ENCODE measurements around the gene ZFP82.
A peak's percentile ranks its signal among the peaks of the same experiment; 100 is the strongest.

ZFP82 gene

DNA sequence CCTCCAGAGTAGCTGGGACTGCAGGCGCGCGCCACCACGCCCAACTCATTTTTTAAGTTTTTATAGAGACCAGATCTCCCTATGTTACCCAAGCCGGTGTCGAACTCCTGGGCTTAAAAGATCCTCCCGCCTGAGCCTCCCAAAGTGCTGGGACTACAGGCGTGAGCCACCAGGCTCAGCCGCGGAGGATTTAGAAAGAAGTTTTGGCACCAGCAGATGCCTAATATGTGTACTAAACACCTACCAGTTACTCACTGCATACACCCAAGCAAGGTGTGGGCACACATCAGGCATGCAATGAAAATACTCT is 39.0 kb downstream of the ZFP82 start:
- Histone ChIP-seq H4K5ac (ENCODE audit: low read length) (no peak overlapping the region), H3K9ac (ENCODE audit: low read length) (peak overlapping the region; percentile 33), H3K56ac (ENCODE audit: low read length) (no peak overlapping the region), H4K8ac (ENCODE audit: low read depth, low read length) (no peak overlapping the region), H2BK15ac (replicated peaks; ENCODE audit: low read depth) (no peak overlapping the region), H3K36me3 (ENCODE audit: control insufficient read depth, insufficient read depth, low read length) (no peaks in the 10 kb centered on the region), H3K4ac (ENCODE audit: low read depth, low read length) (peak overlapping the region; percentile 50), H2BK120ac (ENCODE audit: low read depth, low read length) (no peak overlapping the region), H3K79me2 (ENCODE audit: control insufficient read depth, insufficient read depth, low read length) (no peaks in the 10 kb centered on the region), H3K27ac (ENCODE audit: low read depth, low read length) (no peak overlapping the region), H3K4me1 (ENCODE audit: control insufficient read depth, low read depth, low read length) (peaks cover 4% of the 10 kb centered on the region), H2BK5ac (ENCODE audit: low read length) (no peak overlapping the region), H2AK5ac (ENCODE audit: low read length) (no peak overlapping the region), H3K27me3 (ENCODE audit: insufficient read depth, low read length, poor library complexity) (no peaks in the 10 kb centered on the region), H3K4me3 (ENCODE audit: low read length) (no peak overlapping the region), H3K18ac (ENCODE audit: low read length) (peak overlapping the region; percentile 20), H3K4me2 (ENCODE audit: low read length) (no peak overlapping the region), H3K79me1 (ENCODE audit: low read length) (no peaks in the 10 kb centered on the region), H3K23ac (ENCODE audit: low read length) (no peak overlapping the region)
- WGBS (ENCODE audit: extremely low coverage, insufficient coverage, low lambda C conversion rate) = no CpG with 5 or more reads among the region's 10 CpGs
- DNase-seq = no peak

DNA sequence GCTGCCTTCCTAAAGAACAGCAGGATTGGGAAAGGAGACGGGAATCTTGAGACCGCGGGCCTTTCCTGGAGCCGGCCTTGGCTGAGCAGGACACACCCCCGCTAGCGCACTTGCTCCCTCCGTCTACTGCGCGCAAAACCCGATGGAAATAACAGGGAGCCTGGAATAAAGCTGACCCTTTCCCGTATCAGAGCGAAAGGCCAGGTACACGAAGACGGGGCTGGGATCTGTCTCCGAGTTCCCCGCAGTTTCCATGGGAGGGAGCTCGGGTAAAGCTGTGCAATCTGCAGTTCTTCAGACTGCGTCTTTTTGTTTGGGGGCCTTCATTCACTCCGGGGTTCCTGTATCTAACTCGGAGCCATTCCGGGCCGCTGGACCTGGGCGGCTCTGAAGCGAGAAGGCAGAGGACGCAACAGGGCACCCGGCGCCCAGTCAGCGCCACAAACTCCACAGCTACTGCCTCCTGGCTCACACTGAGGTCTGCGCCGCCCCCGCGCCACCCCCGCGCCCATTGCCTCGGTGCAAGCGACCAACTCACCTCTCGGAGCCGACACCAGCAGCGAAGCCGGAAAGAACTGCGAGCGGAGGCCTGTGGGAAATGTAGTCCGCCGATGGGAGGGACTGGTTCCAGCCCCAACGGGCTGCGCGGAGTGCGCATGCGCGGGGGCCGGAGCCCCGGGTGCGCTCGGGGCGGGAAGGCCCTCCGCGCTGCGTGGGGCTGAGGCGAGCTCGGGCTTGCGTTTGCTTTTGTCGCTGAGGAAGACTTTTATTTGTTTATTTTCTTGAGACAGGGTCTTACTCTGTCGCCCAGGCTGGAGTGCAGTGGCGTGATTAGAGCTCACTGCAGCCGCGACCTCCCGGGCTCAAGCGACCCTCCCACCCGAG is 39.6 kb downstream of the ZFP82 start, which contains the start of gene ZFP14:
Gene ZFP14 (minus strand): TSS at position 577 of the 885 bp plus-strand sequence. CDS start 11,309 bp downstream, outside the sequence.
- Histone ChIP-seq H3K9ac (ENCODE audit: low read length) (peak within 1 kb of the TSS; percentile 78), H3K23ac (ENCODE audit: low read length) (peak within 1 kb of the TSS; percentile 80), H3K4me1 (ENCODE audit: control insufficient read depth, low read depth, low read length) (peaks cover 4% of the 10 kb centered on the region), H3K27ac (ENCODE audit: low read depth, low read length) (peak within 1 kb of the TSS; percentile 69), H2BK15ac (replicated peaks; ENCODE audit: low read depth) (no peak within 1 kb of the TSS), H2BK5ac (ENCODE audit: low read length) (no peak within 1 kb of the TSS), H3K18ac (ENCODE audit: low read length) (peak within 1 kb of the TSS; percentile 51), H3K79me2 (ENCODE audit: control insufficient read depth, insufficient read depth, low read length) (no peaks in the 10 kb centered on the region), H3K4me3 (ENCODE audit: low read length) (peak within 1 kb of the TSS; percentile 83), H3K27me3 (ENCODE audit: insufficient read depth, low read length, poor library complexity) (no peaks in the 10 kb centered on the region), H3K79me1 (ENCODE audit: low read length) (no peaks in the 10 kb centered on the region), H4K8ac (ENCODE audit: low read depth, low read length) (no peak within 1 kb of the TSS), H3K4me2 (ENCODE audit: low read length) (peak within 1 kb of the TSS; percentile 80), H3K4ac (ENCODE audit: low read depth, low read length) (peak within 1 kb of the TSS; percentile 50), H2AK5ac (ENCODE audit: low read length) (no peak within 1 kb of the TSS), H4K5ac (ENCODE audit: low read length) (no peak within 1 kb of the TSS), H2BK120ac (ENCODE audit: low read depth, low read length) (no peak within 1 kb of the TSS), H3K36me3 (ENCODE audit: control insufficient read depth, insufficient read depth, low read length) (no peaks in the 10 kb centered on the region), H3K56ac (ENCODE audit: low read length) (peak within 1 kb of the TSS; percentile 94)
- no CpG with 5 or more reads among the region's 69 CpGs for WGBS (ENCODE audit: extremely low coverage, insufficient coverage, low lambda C conversion rate)
- DNase-seq = peak; percentile 97

DNA sequence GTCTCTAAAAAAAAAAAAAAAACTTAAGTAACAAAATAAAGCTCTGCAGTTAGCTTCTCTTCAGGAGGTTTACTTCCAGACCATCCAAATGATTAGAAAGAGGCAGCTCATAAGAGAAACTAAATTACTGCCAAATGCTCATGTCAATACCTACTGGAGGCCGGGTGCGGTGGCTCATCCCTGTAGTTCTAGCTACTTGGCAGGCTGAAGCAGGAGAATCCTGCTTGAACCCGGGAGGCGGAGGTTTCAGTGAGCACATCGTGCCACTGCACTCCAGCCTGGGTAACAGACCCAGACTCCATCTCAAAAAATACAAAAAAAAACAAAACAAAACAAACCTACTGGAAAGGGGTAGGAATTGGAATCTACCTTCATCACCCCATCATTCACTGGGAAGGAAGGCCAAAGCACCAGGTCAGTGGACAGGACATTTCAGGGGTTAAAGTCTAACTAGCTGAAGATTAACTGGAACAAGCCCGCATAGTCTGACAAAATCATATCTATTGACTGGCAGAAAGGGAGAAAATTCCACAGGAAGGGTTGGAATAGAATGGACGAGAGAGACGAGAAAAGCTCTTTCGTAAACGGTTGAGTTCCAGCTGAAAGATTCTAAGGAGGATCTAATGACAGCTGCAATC is 40.8 kb downstream of the ZFP82 start:
- Histone ChIP-seq H2BK120ac (ENCODE audit: low read depth, low read length) (no peak overlapping the region), H3K4me3 (ENCODE audit: low read length) (no peak overlapping the region), H3K18ac (ENCODE audit: low read length) (no peak overlapping the region), H2BK15ac (replicated peaks; ENCODE audit: low read depth) (no peak overlapping the region), H3K9ac (ENCODE audit: low read length) (no peak overlapping the region), H3K23ac (ENCODE audit: low read length) (no peak overlapping the region), H3K27me3 (ENCODE audit: insufficient read depth, low read length, poor library complexity) (no peaks in the 10 kb centered on the region), H2AK5ac (ENCODE audit: low read length) (no peak overlapping the region), H3K27ac (ENCODE audit: low read depth, low read length) (no peak overlapping the region), H4K8ac (ENCODE audit: low read depth, low read length) (no peak overlapping the region), H3K56ac (ENCODE audit: low read length) (no peak overlapping the region), H3K4me1 (ENCODE audit: control insufficient read depth, low read depth, low read length) (peaks cover 4% of the 10 kb centered on the region), H2BK5ac (ENCODE audit: low read length) (no peak overlapping the region), H3K79me2 (ENCODE audit: control insufficient read depth, insufficient read depth, low read length) (no peaks in the 10 kb centered on the region), H3K4ac (ENCODE audit: low read depth, low read length) (no peak overlapping the region), H3K36me3 (ENCODE audit: control insufficient read depth, insufficient read depth, low read length) (no peaks in the 10 kb centered on the region), H3K79me1 (ENCODE audit: low read length) (no peaks in the 10 kb centered on the region), H4K5ac (ENCODE audit: low read length) (no peak overlapping the region), H3K4me2 (ENCODE audit: low read length) (no peak overlapping the region)
- WGBS (ENCODE audit: extremely low coverage, insufficient coverage, low lambda C conversion rate) = no CpG with 5 or more reads among the region's 10 CpGs
- DNase-seq = no peak

DNA sequence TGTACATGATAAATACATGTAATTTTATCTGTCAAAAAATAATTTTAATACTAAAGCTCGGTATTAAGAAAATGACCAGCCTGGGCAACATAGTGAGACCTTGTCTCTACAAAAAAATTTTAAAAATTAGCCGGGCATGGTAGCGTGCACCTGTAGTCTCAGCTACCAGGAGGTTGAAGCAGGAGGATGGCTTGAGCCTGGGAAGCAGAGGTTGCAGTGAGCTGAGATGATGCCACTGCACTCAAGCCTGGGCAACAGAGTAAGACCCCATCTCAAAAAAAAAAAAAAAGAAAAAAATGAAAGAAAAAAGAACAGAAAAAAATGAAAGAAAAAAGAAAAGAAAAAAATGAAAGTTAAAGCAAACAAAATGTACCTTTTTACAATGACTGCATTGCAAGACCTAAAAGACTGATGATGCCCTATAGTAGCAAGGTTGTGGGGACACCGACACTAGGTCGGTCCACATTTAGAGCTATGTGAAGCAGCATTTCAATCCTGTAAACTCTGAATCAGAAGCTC is 44.7 kb downstream of the ZFP82 start:
- no peak overlapping the region for H3K27ac ChIP-seq (ENCODE audit: low read depth, low read length)
- H3K27me3 ChIP-seq (ENCODE audit: insufficient read depth, low read length, poor library complexity) = no peaks in the 10 kb centered on the region
- H3K9ac ChIP-seq (ENCODE audit: low read length) = no peak overlapping the region
- no peak overlapping the region for H2BK120ac ChIP-seq (ENCODE audit: low read depth, low read length)
- H2AK5ac ChIP-seq (ENCODE audit: low read length) = no peak overlapping the region
- no peaks in the 10 kb centered on the region for H3K79me2 ChIP-seq (ENCODE audit: control insufficient read depth, insufficient read depth, low read length)
- H2BK15ac ChIP-seq (replicated peaks; ENCODE audit: low read depth) = no peak overlapping the region
- H3K36me3 ChIP-seq (ENCODE audit: control insufficient read depth, insufficient read depth, low read length) = no peaks in the 10 kb centered on the region
- H4K5ac ChIP-seq (ENCODE audit: low read length) = no peak overlapping the region
- no peak overlapping the region for H3K56ac ChIP-seq (ENCODE audit: low read length)
- H3K4me3 ChIP-seq (ENCODE audit: low read length) = no peak overlapping the region
- no peak overlapping the region for H3K23ac ChIP-seq (ENCODE audit: low read length)
- WGBS (ENCODE audit: extremely low coverage, insufficient coverage, low lambda C conversion rate) = no CpG with 5 or more reads among the region's 5 CpGs
- H3K4me2 ChIP-seq (ENCODE audit: low read length) = no peak overlapping the region
- no peak overlapping the region for H3K18ac ChIP-seq (ENCODE audit: low read length)
- DNase-seq = no peak
- H3K4ac ChIP-seq (ENCODE audit: low read depth, low read length) = no peak overlapping the region
- peaks cover 4% of the 10 kb centered on the region for H3K4me1 ChIP-seq (ENCODE audit: control insufficient read depth, low read depth, low read length)
- no peak overlapping the region for H4K8ac ChIP-seq (ENCODE audit: low read depth, low read length)
- peaks cover 2% of the 10 kb centered on the region for H3K79me1 ChIP-seq (ENCODE audit: low read length)
- no peak overlapping the region for H2BK5ac ChIP-seq (ENCODE audit: low read length)

DNA sequence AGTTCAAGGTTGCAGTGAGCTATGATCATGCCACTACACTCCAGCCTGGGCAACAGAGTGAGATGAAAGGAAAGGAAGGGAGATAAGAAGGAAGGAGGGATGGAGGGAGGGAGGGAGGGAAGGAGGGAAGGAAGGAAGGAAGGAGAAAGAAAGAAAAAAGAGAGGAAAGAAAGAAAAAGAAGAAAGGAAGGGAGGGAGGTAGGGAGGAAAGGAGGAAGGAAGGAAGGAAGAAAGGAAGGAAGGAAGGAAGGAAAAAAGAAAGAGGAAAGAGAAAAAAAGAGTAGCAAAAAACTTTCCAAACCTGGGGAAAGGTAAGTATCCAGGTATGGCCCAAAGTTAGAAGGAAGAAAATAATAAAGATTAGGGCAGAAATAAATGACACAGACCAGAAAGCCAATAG is 46.6 kb downstream of the ZFP82 start:
- Histone ChIP-seq H2BK120ac (ENCODE audit: low read depth, low read length) (no peak overlapping the region), H3K4me3 (ENCODE audit: low read length) (no peak overlapping the region), H3K79me1 (ENCODE audit: low read length) (peaks cover 2% of the 10 kb centered on the region), H3K4me1 (ENCODE audit: control insufficient read depth, low read depth, low read length) (no peaks in the 10 kb centered on the region), H3K27me3 (ENCODE audit: insufficient read depth, low read length, poor library complexity) (no peaks in the 10 kb centered on the region), H3K18ac (ENCODE audit: low read length) (no peak overlapping the region), H3K36me3 (ENCODE audit: control insufficient read depth, insufficient read depth, low read length) (no peaks in the 10 kb centered on the region), H3K4me2 (ENCODE audit: low read length) (no peak overlapping the region), H4K8ac (ENCODE audit: low read depth, low read length) (no peak overlapping the region), H2BK5ac (ENCODE audit: low read length) (no peak overlapping the region), H3K79me2 (ENCODE audit: control insufficient read depth, insufficient read depth, low read length) (no peaks in the 10 kb centered on the region), H3K9ac (ENCODE audit: low read length) (no peak overlapping the region), H2AK5ac (ENCODE audit: low read length) (no peak overlapping the region), H3K4ac (ENCODE audit: low read depth, low read length) (no peak overlapping the region), H2BK15ac (replicated peaks; ENCODE audit: low read depth) (no peak overlapping the region), H3K27ac (ENCODE audit: low read depth, low read length) (no peak overlapping the region), H3K23ac (ENCODE audit: low read length) (no peak overlapping the region), H3K56ac (ENCODE audit: low read length) (no peak overlapping the region), H4K5ac (ENCODE audit: low read length) (no peak overlapping the region)
- no peak for DNase-seq

Data from mesendoderm (in vitro differentiated cells).